GM10266 (cell line): Measurements from ENCODE around the gene GRXCR2.

Experiments
- DNase-seq: peaks from one replicate; pipeline ENCODE4 v3.0.0; 2012; ENCODE audit errors: extremely low spot score
- CTCF ChIP-seq: IDR thresholded peaks from 2 replicates; pipeline ENCODE4 v1.5.1; 2012; ENCODE audit warnings: mild to moderate bottlenecking, low read depth; ENCODE audit not compliant: control insufficient read depth, insufficient read depth; ENCODE audit errors: missing control alignments

Gene GRXCR2

GRCh38 chr5:145835848-145836239 lies 37.0 kb downstream of the GRXCR2 start:
- TF ChIP-seq CTCF = no peak
- DNase-seq = no peak

- peak; percentile 74 for DNase-seq
- no peak for TF ChIP-seq CTCF
These were observed 37.6 kb downstream of the GRXCR2 start, which contains the start of gene PRELID2 for GRCh38 chr5:145834917-145835847. Gene PRELID2, minus strand, starts transcription at chr5:145835342. Its CDS starts 91 bp downstream, at chr5:145835251.

GRCh38 chr5:145834554-145834916 lies 38.3 kb downstream of the GRXCR2 start:
- DNase-seq = no peak
- no peak for TF ChIP-seq CTCF

- no peak for DNase-seq
These were observed 39.1 kb downstream of the GRXCR2 start for GRCh38 chr5:145833631-145834200.

GRCh38 chr5:145830594-145830993 lies 42.2 kb downstream of the GRXCR2 start:
- DNase-seq = no peak
- TF ChIP-seq CTCF = no peak

More at GRCh38 chr5:145833631-145834200, 39.1 kb downstream of the GRXCR2 start:
- TF ChIP-seq CTCF = no peak

- no peak for TF ChIP-seq CTCF
- no peak for DNase-seq
These were observed 43.0 kb downstream of the GRXCR2 start for GRCh38 chr5:145829708-145830361.
